ENCODE results near the gene SMAD7.

GRCh38 chr18:48935433-48935774 lies 15.4 kb downstream of the SMAD7 start:
- TF ChIP-seq EZH2 (IDR thresholded peaks at IDR 0.05; ENCODE audit: insufficient read depth, poor library complexity, severe bottlenecking) (no peak), EZH2phosphoT487 (IDR thresholded peaks at IDR 0.05; ENCODE audit: insufficient read depth, low read depth) (no peak)

Measured in GM23248 (cell line).